ENCODE measurements around the gene CPM. TPM values are rescaled to one million over a fixed set of nuclear protein-coding genes. Genes with fewer than 3 reads are reported as not detected.

The CPM gene
- total RNA-seq, 1 experiment from 2014 or later = 0.96 TPM

- no peak for ATAC-seq
- ChIA-PET POLR2A (no interaction called here), CTCF (interaction anchor here (0.8 to 1.6 kb wide), 3 partner anchors 38 to 262 kb away, joined by 3 read pairs; no protein-coding TSS in a partner anchor)
- Mint-ChIP-seq H3K27ac (no peak overlapping the region), H3K4me1 (peaks cover 14% of the 10 kb centered on the region), H3K36me3 (no peaks in the 10 kb centered on the region), H3K27me3 (ENCODE audit: low read depth) (no peaks in the 10 kb centered on the region), H3K4me3 (no peak overlapping the region), H3K9me3 (no peaks in the 10 kb centered on the region)
- no peak for DNase-seq (ENCODE audit: low spot score)
- no peak for TF ChIP-seq ZNF416 (CRISPR knock-in tag; IDR thresholded peaks at IDR 0.05)
- TF ChIP-seq MLX (CRISPR knock-in tag; IDR thresholded peaks at IDR 0.05) = no peak
- TF ChIP-seq ZSCAN18 (CRISPR knock-in tag; IDR thresholded peaks at IDR 0.05) = no peak
- TF ChIP-seq HMGXB4 (CRISPR knock-in tag; IDR thresholded peaks at IDR 0.05) = no peak
- TF ChIP-seq RELA (CRISPR knock-in tag; IDR thresholded peaks at IDR 0.05; ENCODE audit: borderline replicate concordance) = no peak
- no peak for TF ChIP-seq CREM (CRISPR knock-in tag; IDR thresholded peaks at IDR 0.05)
- no peak for TF ChIP-seq NFE2L1 (CRISPR knock-in tag; IDR thresholded peaks at IDR 0.05)
- TF ChIP-seq ELF4 (CRISPR knock-in tag; IDR thresholded peaks at IDR 0.05; ENCODE audit: low read depth) = no peak
- no peak for TF ChIP-seq CTCF (IDR thresholded peaks at IDR 0.05)
- no peak for TF ChIP-seq E2F4 (CRISPR knock-in tag; IDR thresholded peaks at IDR 0.05; ENCODE audit: borderline replicate concordance, low read depth)
- TF ChIP-seq ATF1 (CRISPR knock-in tag; IDR thresholded peaks at IDR 0.05) = no peak
- no peak for TF ChIP-seq PRRX2 (CRISPR knock-in tag; IDR thresholded peaks at IDR 0.05)
- no peak for TF ChIP-seq SMAD4 (CRISPR knock-in tag; IDR thresholded peaks at IDR 0.05)
- no peak for TF ChIP-seq AFF4 (CRISPR knock-in tag; IDR thresholded peaks at IDR 0.05; ENCODE audit: borderline replicate concordance)
- TF ChIP-seq SMAD3 (CRISPR knock-in tag; IDR thresholded peaks at IDR 0.05; ENCODE audit: borderline replicate concordance) = no peak
- no peak for TF ChIP-seq GABPB1 (CRISPR knock-in tag; IDR thresholded peaks at IDR 0.05)
- no peak for TF ChIP-seq RORB (CRISPR knock-in tag; IDR thresholded peaks at IDR 0.05)
Measured at GRCh38 chr12:68868043-68868790, 64.8 kb downstream of the CPM start.

Data from WTC11 (cell line).